WERI-Rb-1 (cell line): Measurements from ENCODE around the gene ABHD1.

Experiments
- DNase-seq: peaks from one replicate; pipeline ENCODE4 v3.0.0-alpha.2; 2020
- H3K27ac ChIP-seq: fragments of 250-450 bp; sonication (Bioruptor Pico); 2 replicates; pipeline ENCODE4 v1.5.1; 2020; ENCODE audit warnings: mild to moderate bottlenecking, moderate library complexity
- H3K27me3 ChIP-seq: fragments of 250-450 bp; sonication (Bioruptor Pico); 2 replicates; pipeline ENCODE4 v1.5.1; 2021; ENCODE audit warnings: mild to moderate bottlenecking, low read depth, moderate library complexity; ENCODE audit not compliant: insufficient read depth, severe bottlenecking
- H3K36me3 ChIP-seq: fragments of 250-450 bp; sonication (Bioruptor Pico); 2 replicates; pipeline ENCODE4 v1.5.1; 2020; ENCODE audit warnings: mild to moderate bottlenecking, moderate library complexity
- H3K4me3 ChIP-seq: 2 replicates; pipeline ENCODE4 v1.5.1; 2011; ENCODE audit warnings: low read depth, mild to moderate bottlenecking, control low read depth, low read length
- H3K9me3 ChIP-seq: fragments of 250-450 bp; sonication (Bioruptor Pico); 2 replicates; pipeline ENCODE4 v1.5.1; 2021; ENCODE audit warnings: mild to moderate bottlenecking, moderate library complexity; ENCODE audit not compliant: severe bottlenecking
- CTCF ChIP-seq: IDR thresholded peaks from 2 replicates; pipeline ENCODE4 v1.5.1; 2011; ENCODE audit warnings: low read depth, mild to moderate bottlenecking, control low read depth, inconsistent platforms, low read length

Gene ABHD1

GRCh38 chr2:27085673-27086089 lies 37.9 kb upstream of the ABHD1 start:
- H3K36me3 ChIP-seq, result no peaks in the 10 kb centered on the region
- TF ChIP-seq CTCF, result peak; percentile 88
- H3K27ac ChIP-seq, result peak overlapping the region; percentile 74
- H3K9me3 ChIP-seq, result no peaks in the 10 kb centered on the region
- peak; percentile 88 for DNase-seq
- peak overlapping the region; percentile 74 for H3K4me3 ChIP-seq
- H3K27me3 ChIP-seq, result no peaks in the 10 kb centered on the region

- TF ChIP-seq CTCF, result peak; percentile 96
- DNase-seq, result peak; percentile 97
- Histone ChIP-seq H3K27me3 (no peaks in the 10 kb centered on the region), H3K36me3 (no peaks in the 10 kb centered on the region), H3K9me3 (no peaks in the 10 kb centered on the region), H3K4me3 (peak overlapping the region; percentile 79), H3K27ac (peak overlapping the region; percentile 74)
Measured at GRCh38 chr2:27086090-27086723, 37.4 kb upstream of the ABHD1 start.

- H3K27me3 ChIP-seq, result no peaks in the 10 kb centered on the region
- peak within 1 kb of the TSS; percentile 74 for H3K27ac ChIP-seq
- no peaks in the 10 kb centered on the region for H3K9me3 ChIP-seq
- H3K36me3 ChIP-seq, result no peaks in the 10 kb centered on the region
- H3K4me3 ChIP-seq, result peak within 1 kb of the TSS; percentile 79
- DNase-seq, result peak; percentile 85
- TF ChIP-seq CTCF, result no peak
Measured at GRCh38 chr2:27086724-27087593, 36.7 kb upstream of the ABHD1 start, which contains the start of gene KHK. Gene KHK, plus strand, starts transcription at chr2:27086772. Its CDS starts 488 bp downstream, at chr2:27087260.

GRCh38 chr2:27087823-27088410 lies 35.7 kb upstream of the ABHD1 start:
- Histone ChIP-seq H3K27me3 (no peaks in the 10 kb centered on the region), H3K4me3 (no peak overlapping the region), H3K9me3 (no peaks in the 10 kb centered on the region), H3K36me3 (no peaks in the 10 kb centered on the region), H3K27ac (no peak overlapping the region)
- no peak for DNase-seq
- TF ChIP-seq CTCF, result no peak

DNA sequence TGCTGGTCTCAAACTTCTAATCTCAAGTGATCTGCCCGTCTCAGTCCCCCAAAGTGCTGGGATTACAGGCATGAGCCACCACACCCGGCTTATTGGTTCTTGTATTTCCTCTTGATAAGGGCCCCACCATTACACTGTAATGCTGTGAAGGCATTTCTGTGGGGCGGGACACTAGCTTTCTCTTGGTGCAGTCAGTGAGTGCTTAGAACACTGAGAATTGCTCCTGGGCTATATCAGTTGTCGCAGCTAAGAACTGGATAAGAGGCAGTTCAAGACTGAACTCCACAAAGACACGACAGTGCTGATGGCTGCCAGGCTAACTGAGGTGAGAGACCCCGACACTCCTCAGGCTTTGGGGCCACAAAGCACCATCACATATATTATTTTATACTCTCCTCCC lies 35.0 kb upstream of the ABHD1 start:
- Histone ChIP-seq H3K27me3 (no peaks in the 10 kb centered on the region), H3K36me3 (no peaks in the 10 kb centered on the region), H3K27ac (no peak overlapping the region), H3K9me3 (no peaks in the 10 kb centered on the region), H3K4me3 (no peak overlapping the region)
- no peak for DNase-seq
- TF ChIP-seq CTCF, result no peak
